ENCODE data around the gene PCBP3. TPM values are rescaled to one million over a fixed set of nuclear protein-coding genes. Genes with fewer than 3 reads are reported as not detected.

Gene PCBP3
- polyA plus RNA-seq, 1 donor (not counting 4 experiments of a cell fraction or from before 2014, with no cell fraction given) = 0.25 TPM

DNA sequence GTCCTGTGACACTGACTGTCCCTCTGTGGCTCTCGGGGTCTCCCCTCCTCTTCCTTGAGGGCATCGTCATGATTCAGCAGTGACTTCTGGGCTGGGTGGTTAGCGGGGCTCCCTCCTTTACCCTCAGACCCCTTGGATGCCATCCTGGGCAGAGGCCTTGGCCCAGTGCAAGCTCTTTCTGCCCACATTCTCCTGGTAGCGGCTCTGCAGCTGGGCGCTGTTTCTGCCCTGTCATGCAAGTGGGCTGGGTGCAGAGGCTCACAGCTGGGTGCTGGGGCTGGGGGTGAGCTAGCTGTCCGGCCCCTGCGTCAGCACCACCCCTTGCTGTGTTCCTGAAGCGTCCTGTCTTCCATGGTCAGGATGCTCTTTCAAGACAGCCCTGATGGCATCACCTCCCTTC lies 158.5 kb downstream of the PCBP3 start:
- Histone ChIP-seq H3K27me3 (ENCODE audit: control insufficient read depth, extremely low read depth, insufficient read depth, low read length) (peaks cover 7% of the 10 kb centered on the region), H3K4me1 (ENCODE audit: control insufficient read depth, extremely low read depth, insufficient read depth, low read length) (no peaks in the 10 kb centered on the region), H2AFZ (ENCODE audit: control insufficient read depth, low read length) (no peak overlapping the region), H3K9ac (ENCODE audit: control insufficient read depth, extremely low read depth, insufficient read depth, low read length) (no peak overlapping the region), H3K9me3 (ENCODE audit: control insufficient read depth, low read depth, low read length) (no peaks in the 10 kb centered on the region), H3K4me3 (ENCODE audit: control insufficient read depth in 2 of 3, extremely low read depth in 1 of 3, insufficient read depth in 2 of 3, low read depth in 1 of 3, low read length in 3 of 3) (no peak overlapping the region), H3K27ac (ENCODE audit: control insufficient read depth, insufficient read depth, low read length) (no peak overlapping the region), H3K9me1 (ENCODE audit: control insufficient read depth, extremely low read depth, insufficient read depth, low read length) (no peaks in the 10 kb centered on the region), H4K20me1 (ENCODE audit: control insufficient read depth, extremely low read depth, insufficient read depth, low read length) (no peaks in the 10 kb centered on the region), H3K79me2 (ENCODE audit: control insufficient read depth, insufficient read depth, low read length) (no peaks in the 10 kb centered on the region), H3K36me3 (ENCODE audit: control insufficient read depth in 2 of 2, extremely low read depth in 1 of 2, insufficient read depth in 2 of 2, low read length in 2 of 2) (no peaks in the 10 kb centered on the region), H3K4me2 (ENCODE audit: control insufficient read depth, extremely low read depth, insufficient read depth, low read depth, low read length) (no peak overlapping the region)
- DNase-seq (ENCODE audit: low read depth, low spot score) = no peak
- dilution Hi-C loops (cut with MboI; ENCODE audit: extremely low pct_ligation_motif_present, low sequenced_read_pairs) = no loop called here
- no peak for FAIRE-seq
- no peak for TF ChIP-seq EZH2 (IDR thresholded peaks at IDR 0.05; ENCODE audit: low read length)
- TF ChIP-seq CTCF (optimal IDR thresholded peaks at IDR 0.05 in 1 of 3, IDR thresholded peaks at IDR 0.05 in 1 of 3, conservative IDR thresholded peaks at IDR 0.05 in 1 of 3; ENCODE audit: extremely low read depth in 1 of 3, insufficient read depth in 2 of 3, low read length in 3 of 3) = no peak

- no peak overlapping the region for H2AFZ ChIP-seq (ENCODE audit: control insufficient read depth, low read length)
- FAIRE-seq = no peak
- DNase-seq (ENCODE audit: low read depth, low spot score) = no peak
Observed at GRCh38 chr21:45802425-45802824, 158.9 kb downstream of the PCBP3 start.

More at GRCh38 chr21:45802425-45802824, 158.9 kb downstream of the PCBP3 start:
- peaks cover 7% of the 10 kb centered on the region for H3K27me3 ChIP-seq (ENCODE audit: control insufficient read depth, extremely low read depth, insufficient read depth, low read length)
- no peaks in the 10 kb centered on the region for H4K20me1 ChIP-seq (ENCODE audit: control insufficient read depth, extremely low read depth, insufficient read depth, low read length)
- no peaks in the 10 kb centered on the region for H3K9me1 ChIP-seq (ENCODE audit: control insufficient read depth, extremely low read depth, insufficient read depth, low read length)
- no peak overlapping the region for H3K4me3 ChIP-seq (ENCODE audit: control insufficient read depth in 2 of 3, extremely low read depth in 1 of 3, insufficient read depth in 2 of 3, low read depth in 1 of 3, low read length in 3 of 3)
- H3K79me2 ChIP-seq (ENCODE audit: control insufficient read depth, insufficient read depth, low read length) = no peaks in the 10 kb centered on the region
- H3K27ac ChIP-seq (ENCODE audit: control insufficient read depth, insufficient read depth, low read length) = no peak overlapping the region
- dilution Hi-C loops (cut with MboI; ENCODE audit: extremely low pct_ligation_motif_present, low sequenced_read_pairs) = no loop called here
- no peaks in the 10 kb centered on the region for H3K4me1 ChIP-seq (ENCODE audit: control insufficient read depth, extremely low read depth, insufficient read depth, low read length)
- H3K4me2 ChIP-seq (ENCODE audit: control insufficient read depth, extremely low read depth, insufficient read depth, low read depth, low read length) = no peak overlapping the region
- no peak overlapping the region for H3K9ac ChIP-seq (ENCODE audit: control insufficient read depth, extremely low read depth, insufficient read depth, low read length)
- TF ChIP-seq CTCF (optimal IDR thresholded peaks at IDR 0.05 in 1 of 3, IDR thresholded peaks at IDR 0.05 in 1 of 3, conservative IDR thresholded peaks at IDR 0.05 in 1 of 3; ENCODE audit: extremely low read depth in 1 of 3, insufficient read depth in 2 of 3, low read length in 3 of 3) = no peak
- no peak for TF ChIP-seq EZH2 (IDR thresholded peaks at IDR 0.05; ENCODE audit: low read length)
- no peaks in the 10 kb centered on the region for H3K9me3 ChIP-seq (ENCODE audit: control insufficient read depth, low read depth, low read length)
- H3K36me3 ChIP-seq (ENCODE audit: control insufficient read depth in 2 of 2, extremely low read depth in 1 of 2, insufficient read depth in 2 of 2, low read length in 2 of 2) = no peaks in the 10 kb centered on the region
